Measurements from ENCODE around the gene DAZAP1.

DNA sequence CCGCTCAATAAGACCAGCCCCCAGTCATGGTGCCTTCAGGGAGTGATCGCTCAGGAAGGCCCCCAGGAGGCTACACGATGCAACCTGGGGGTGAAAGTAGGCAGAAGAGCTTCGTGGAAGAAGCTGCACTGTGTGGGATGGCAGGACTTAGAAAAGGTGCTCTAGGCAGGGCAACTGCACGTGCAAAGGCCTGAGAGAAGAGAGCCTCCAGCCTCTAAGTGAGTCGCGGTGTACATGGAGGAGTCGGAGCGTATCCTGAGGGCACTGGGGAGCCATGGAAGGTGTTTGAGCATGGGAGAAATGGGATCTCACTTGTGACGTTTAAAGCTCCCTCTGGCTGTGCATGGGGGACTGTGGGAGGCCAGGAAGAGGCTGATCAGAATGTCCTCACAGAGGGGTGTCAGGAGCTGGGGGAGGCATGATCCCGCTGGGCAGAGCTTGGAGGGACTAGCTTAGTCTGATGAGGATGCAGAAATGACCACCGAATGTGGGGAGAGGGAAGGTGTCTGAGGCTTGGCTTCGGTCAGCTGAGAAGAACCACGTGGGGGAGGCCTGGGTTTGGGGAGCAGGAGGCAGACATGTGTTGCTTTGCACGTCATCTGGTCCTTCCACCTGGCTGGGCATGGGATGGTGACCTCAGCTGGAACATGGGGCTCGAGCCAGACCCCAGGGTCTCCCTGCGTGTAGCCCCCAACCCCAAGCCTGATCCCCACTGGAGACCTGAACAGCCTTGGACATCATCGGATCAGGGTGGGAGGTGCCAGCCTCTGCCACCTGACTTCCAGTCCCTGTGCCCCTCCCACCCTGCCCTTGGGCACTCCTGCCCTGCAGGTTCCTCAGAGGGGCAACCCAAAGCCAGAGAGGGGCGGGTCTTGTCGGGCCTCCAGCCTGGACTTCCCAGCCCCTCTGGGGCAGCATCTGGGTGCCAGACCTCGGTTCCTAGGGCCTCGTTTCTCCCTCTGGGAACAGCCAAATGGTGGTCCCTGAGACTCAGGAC lies 43.6 kb downstream of the DAZAP1 start:
- TF ChIP-seq, protein P1, sequence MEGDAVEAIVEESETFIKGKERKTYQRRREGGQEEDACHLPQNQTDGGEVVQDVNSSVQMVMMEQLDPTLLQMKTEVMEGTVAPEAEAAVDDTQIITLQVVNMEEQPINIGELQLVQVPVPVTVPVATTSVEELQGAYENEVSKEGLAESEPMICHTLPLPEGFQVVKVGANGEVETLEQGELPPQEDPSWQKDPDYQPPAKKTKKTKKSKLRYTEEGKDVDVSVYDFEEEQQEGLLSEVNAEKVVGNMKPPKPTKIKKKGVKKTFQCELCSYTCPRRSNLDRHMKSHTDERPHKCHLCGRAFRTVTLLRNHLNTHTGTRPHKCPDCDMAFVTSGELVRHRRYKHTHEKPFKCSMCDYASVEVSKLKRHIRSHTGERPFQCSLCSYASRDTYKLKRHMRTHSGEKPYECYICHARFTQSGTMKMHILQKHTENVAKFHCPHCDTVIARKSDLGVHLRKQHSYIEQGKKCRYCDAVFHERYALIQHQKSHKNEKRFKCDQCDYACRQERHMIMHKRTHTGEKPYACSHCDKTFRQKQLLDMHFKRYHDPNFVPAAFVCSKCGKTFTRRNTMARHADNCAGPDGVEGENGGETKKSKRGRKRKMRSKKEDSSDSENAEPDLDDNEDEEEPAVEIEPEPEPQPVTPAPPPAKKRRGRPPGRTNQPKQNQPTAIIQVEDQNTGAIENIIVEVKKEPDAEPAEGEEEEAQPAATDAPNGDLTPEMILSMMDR (optimal IDR thresholded peaks at IDR 0.05 in 1 of 3, IDR thresholded peaks at IDR 0.05 in 1 of 3, conservative IDR thresholded peaks at IDR 0.05 in 1 of 3; ENCODE audit: extremely low read depth in 1 of 3, insufficient read depth in 2 of 3, low read length in 3 of 3): no peak
- TF ChIP-seq EZH2 (IDR thresholded peaks at IDR 0.05; ENCODE audit: low read length): peak; percentile 50

All from keratinocyte (primary cell).